Neural cell (in vitro differentiated cells): Measurements from ENCODE around the gene CFAP221. TPM values are rescaled to one million over a fixed set of nuclear protein-coding genes. Genes with fewer than 3 reads are reported as not detected.

Experiments
- H2AFZ ChIP-seq: fragments of 200-600, 300-800 bp; sonication (generic), shearing (Covaris generic); 2 replicates; pipeline ENCODE4 v1.6.0; 2014; ENCODE audit warnings: low read depth, mild to moderate bottlenecking, antibody characterized with exemption, low read length, moderate library complexity
- H3F3A ChIP-seq: fragments of 200-600 bp; shearing (Covaris generic); 2 replicates; pipeline ENCODE4 v1.6.1; 2016; ENCODE audit warnings: mild to moderate bottlenecking, moderate library complexity, mixed read lengths, antibody characterized with exemption, low read length; ENCODE audit not compliant: insufficient read depth, poor library complexity, severe bottlenecking
- H3K27ac ChIP-seq: fragments of 200-600, 300-800 bp; sonication (generic), shearing (Covaris generic); 2 replicates; pipeline ENCODE4 v1.5.1; 2014; ENCODE audit warnings: mild to moderate bottlenecking, low read length, moderate library complexity
- H3K27me3 ChIP-seq: fragments of 300-800, 200-600 bp; sonication (generic), shearing (Covaris generic); 2 replicates; pipeline ENCODE4 v1.6.0; 2014; ENCODE audit warnings: mild to moderate bottlenecking, low read depth, low read length, moderate library complexity; ENCODE audit not compliant: insufficient read depth
- H3K36me3 ChIP-seq: fragments of 300-800, 200-600 bp; sonication (generic), shearing (Covaris generic); 2 replicates; pipeline ENCODE4 v1.5.1; 2014; ENCODE audit warnings: mild to moderate bottlenecking, antibody characterized with exemption, low read length, moderate library complexity; ENCODE audit not compliant: insufficient read depth
- H3K4me2 ChIP-seq: fragments of 300-800, 200-600 bp; sonication (generic), shearing (Covaris generic); 2 replicates; pipeline ENCODE4 v1.6.0; 2014; ENCODE audit warnings: mild to moderate bottlenecking, low read length
- H3K4me3 ChIP-seq: fragments of 300-800, 200-600 bp; sonication (generic), shearing (Covaris generic); 2 replicates; pipeline ENCODE4 v1.5.1; 2014; ENCODE audit warnings: mild to moderate bottlenecking, low read length, moderate library complexity
- H3K79me2 ChIP-seq: fragments of 200-600 bp; shearing (Covaris generic); replicated peaks from 2 replicates; pipeline ENCODE4 v1.6.0; 2014; ENCODE audit warnings: mild to moderate bottlenecking, low read length, moderate library complexity; ENCODE audit not compliant: insufficient read depth
- H3K9ac ChIP-seq: fragments of 300-800, 200-600 bp; sonication (generic), shearing (Covaris generic); 2 replicates; pipeline ENCODE4 v1.6.1; 2016; ENCODE audit warnings: mild to moderate bottlenecking, low read length, mixed read lengths
- H3K9me2 ChIP-seq: fragments of 200-600 bp; shearing (Covaris generic); 2 replicates; pipeline ENCODE4 v1.6.1; 2016; ENCODE audit warnings: mild to moderate bottlenecking, low read length, mixed read lengths; ENCODE audit not compliant: insufficient read depth
- H3K9me3 ChIP-seq: fragments of 200-600, 300-800 bp; sonication (generic), shearing (Covaris generic); 2 replicates; pipeline ENCODE4 v1.6.1; 2016; ENCODE audit warnings: mild to moderate bottlenecking, mixed run types, low read length, moderate library complexity, mixed read lengths
- H4K20me1 ChIP-seq: fragments of 200-600 bp; shearing (Covaris generic); 2 replicates; pipeline ENCODE4 v1.6.1; 2016; ENCODE audit warnings: mild to moderate bottlenecking, mixed run types; ENCODE audit not compliant: insufficient read depth
- EP300 ChIP-seq: fragments of 450-650 bp; conservative IDR thresholded peaks from 2 replicates; pipeline ENCODE4 v1.6.1; 2014; ENCODE audit warnings: antibody characterized with exemption, mild to moderate bottlenecking, moderate library complexity; ENCODE audit not compliant: poor library complexity, severe bottlenecking
- EZH2 ChIP-seq: fragments of 200-600, 300-800 bp; shearing (Covaris generic), sonication (generic); IDR thresholded peaks from 2 replicates; pipeline ENCODE4 v1.6.1; 2014; ENCODE audit warnings: antibody characterized with exemption, low read length, borderline replicate concordance, mild to moderate bottlenecking; ENCODE audit not compliant: insufficient read depth, poor library complexity, severe bottlenecking
- MXI1 ChIP-seq: fragments of 450-650 bp; conservative IDR thresholded peaks from 2 replicates; pipeline ENCODE4 v1.6.1; 2014; ENCODE audit warnings: antibody characterized with exemption, mild to moderate bottlenecking; ENCODE audit not compliant: poor library complexity, severe bottlenecking
- POLR2AphosphoS5 ChIP-seq: IDR thresholded peaks from 2 replicates; pipeline ENCODE4 v1.6.1; 2012
- RAD21 ChIP-seq: fragments of 450-650 bp; conservative IDR thresholded peaks from 2 replicates; pipeline ENCODE4 v1.6.1; 2014; ENCODE audit warnings: antibody characterized with exemption, mild to moderate bottlenecking, moderate library complexity
- SMC3 ChIP-seq: fragments of 450-650 bp; conservative IDR thresholded peaks from 2 replicates; pipeline ENCODE4 v1.6.1; 2014; ENCODE audit warnings: antibody characterized with exemption, mild to moderate bottlenecking, moderate library complexity; ENCODE audit not compliant: poor library complexity
- TAF1 ChIP-seq: IDR thresholded peaks from 2 replicates; pipeline ENCODE4 v1.6.1; 2012; ENCODE audit warnings: low read depth
- polyA plus RNA-seq: library from polyadenylated mRNA; depleted of rRNA; stranded (reverse); fragments of >200 nt; gene quantifications from 2 replicates; pipeline ENCODE4 v1.2.3, GENCODE V29; 2014
- TF ChIP-seq, protein P1 (sequence below): fragments of 450-650 bp; IDR thresholded peaks from 2 replicates; pipeline ENCODE4 v1.5.1; 2014; ENCODE audit warnings: antibody characterized with exemption, mild to moderate bottlenecking, moderate library complexity; ENCODE audit not compliant: poor library complexity, severe bottlenecking
- TF ChIP-seq, protein P2 (sequence below): IDR thresholded peaks from 2 replicates; pipeline ENCODE4 v1.6.1; 2012; ENCODE audit warnings: borderline replicate concordance

Gene CFAP221
- polyA plus RNA-seq, 1 donor from 2014 or later = 7.0 TPM

DNA sequence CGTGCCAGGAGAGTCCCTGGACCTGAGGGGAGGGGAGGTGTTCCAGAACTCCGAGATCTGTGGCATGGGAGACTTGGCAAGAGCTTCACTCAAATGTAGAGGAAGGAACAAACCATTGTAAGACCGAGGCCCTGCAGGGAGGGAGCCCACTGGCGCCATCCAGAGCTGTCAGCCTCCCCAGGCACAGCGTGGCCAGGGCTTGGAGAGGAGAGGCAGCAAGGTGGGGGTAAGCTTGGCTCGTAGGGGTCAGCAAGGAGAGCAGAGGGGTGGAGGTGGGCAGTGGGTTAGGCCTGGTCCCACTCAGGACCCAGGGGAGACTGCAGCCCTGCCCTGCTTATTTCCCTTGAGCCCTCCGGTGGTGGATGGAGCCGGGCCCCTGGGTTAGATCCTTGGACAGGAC, 138.3 kb downstream of the CFAP221 start:
- Histone ChIP-seq H3K9me3 (no peaks in the 10 kb centered on the region), H3K36me3 (no peaks in the 10 kb centered on the region), H3K4me3 (no peak overlapping the region), H3K9me2 (no peaks in the 10 kb centered on the region), H3K9ac (no peak overlapping the region), H2AFZ (no peak overlapping the region), H3K79me2 (no peaks in the 10 kb centered on the region), H3K4me2 (no peak overlapping the region), H3F3A (no peaks in the 10 kb centered on the region), H4K20me1 (no peaks in the 10 kb centered on the region), H3K27me3 (no peaks in the 10 kb centered on the region), H3K27ac (no peak overlapping the region)
- TF ChIP-seq, protein P1, sequence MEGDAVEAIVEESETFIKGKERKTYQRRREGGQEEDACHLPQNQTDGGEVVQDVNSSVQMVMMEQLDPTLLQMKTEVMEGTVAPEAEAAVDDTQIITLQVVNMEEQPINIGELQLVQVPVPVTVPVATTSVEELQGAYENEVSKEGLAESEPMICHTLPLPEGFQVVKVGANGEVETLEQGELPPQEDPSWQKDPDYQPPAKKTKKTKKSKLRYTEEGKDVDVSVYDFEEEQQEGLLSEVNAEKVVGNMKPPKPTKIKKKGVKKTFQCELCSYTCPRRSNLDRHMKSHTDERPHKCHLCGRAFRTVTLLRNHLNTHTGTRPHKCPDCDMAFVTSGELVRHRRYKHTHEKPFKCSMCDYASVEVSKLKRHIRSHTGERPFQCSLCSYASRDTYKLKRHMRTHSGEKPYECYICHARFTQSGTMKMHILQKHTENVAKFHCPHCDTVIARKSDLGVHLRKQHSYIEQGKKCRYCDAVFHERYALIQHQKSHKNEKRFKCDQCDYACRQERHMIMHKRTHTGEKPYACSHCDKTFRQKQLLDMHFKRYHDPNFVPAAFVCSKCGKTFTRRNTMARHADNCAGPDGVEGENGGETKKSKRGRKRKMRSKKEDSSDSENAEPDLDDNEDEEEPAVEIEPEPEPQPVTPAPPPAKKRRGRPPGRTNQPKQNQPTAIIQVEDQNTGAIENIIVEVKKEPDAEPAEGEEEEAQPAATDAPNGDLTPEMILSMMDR = no peak
- TF ChIP-seq EZH2 (no peak), RAD21 (no peak), POLR2AphosphoS5 (no peak), SMC3 (no peak), MXI1 (no peak), TAF1 (no peak), EP300 (no peak)
- TF ChIP-seq, protein P2, sequence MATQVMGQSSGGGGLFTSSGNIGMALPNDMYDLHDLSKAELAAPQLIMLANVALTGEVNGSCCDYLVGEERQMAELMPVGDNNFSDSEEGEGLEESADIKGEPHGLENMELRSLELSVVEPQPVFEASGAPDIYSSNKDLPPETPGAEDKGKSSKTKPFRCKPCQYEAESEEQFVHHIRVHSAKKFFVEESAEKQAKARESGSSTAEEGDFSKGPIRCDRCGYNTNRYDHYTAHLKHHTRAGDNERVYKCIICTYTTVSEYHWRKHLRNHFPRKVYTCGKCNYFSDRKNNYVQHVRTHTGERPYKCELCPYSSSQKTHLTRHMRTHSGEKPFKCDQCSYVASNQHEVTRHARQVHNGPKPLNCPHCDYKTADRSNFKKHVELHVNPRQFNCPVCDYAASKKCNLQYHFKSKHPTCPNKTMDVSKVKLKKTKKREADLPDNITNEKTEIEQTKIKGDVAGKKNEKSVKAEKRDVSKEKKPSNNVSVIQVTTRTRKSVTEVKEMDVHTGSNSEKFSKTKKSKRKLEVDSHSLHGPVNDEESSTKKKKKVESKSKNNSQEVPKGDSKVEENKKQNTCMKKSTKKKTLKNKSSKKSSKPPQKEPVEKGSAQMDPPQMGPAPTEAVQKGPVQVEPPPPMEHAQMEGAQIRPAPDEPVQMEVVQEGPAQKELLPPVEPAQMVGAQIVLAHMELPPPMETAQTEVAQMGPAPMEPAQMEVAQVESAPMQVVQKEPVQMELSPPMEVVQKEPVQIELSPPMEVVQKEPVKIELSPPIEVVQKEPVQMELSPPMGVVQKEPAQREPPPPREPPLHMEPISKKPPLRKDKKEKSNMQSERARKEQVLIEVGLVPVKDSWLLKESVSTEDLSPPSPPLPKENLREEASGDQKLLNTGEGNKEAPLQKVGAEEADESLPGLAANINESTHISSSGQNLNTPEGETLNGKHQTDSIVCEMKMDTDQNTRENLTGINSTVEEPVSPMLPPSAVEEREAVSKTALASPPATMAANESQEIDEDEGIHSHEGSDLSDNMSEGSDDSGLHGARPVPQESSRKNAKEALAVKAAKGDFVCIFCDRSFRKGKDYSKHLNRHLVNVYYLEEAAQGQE = no peak

DNA sequence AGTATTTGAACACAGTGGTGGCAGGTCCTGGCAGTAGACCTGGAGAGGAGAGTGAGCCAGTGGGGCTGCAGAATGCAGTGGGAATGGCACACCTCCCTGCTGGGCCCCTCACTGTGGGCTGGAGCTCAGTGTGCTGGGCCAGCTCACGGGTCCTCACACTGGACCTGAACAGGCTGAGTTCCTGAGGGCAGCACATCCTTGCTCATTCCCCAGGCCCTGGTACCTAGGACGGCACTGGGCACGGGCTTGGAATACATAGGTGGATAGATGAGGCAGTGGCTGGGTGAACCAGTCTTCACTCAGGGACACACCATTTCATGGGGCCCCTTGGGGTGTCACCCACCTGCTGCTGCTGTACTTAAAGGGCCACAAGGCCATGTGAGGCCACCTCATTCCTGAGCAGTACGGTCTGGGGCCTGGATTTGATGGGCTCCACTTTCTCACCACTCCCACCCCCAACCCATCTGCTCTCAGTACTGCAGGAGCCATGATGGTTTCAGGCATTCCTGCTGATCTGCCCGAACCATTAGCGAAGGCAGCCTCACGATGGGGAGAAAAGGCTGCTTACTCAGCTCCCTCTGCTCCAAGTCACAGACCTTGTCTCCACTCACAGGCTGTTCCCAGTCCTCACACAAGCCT, 138.9 kb downstream of the CFAP221 start:
- Histone ChIP-seq H3K27ac (no peak overlapping the region), H4K20me1 (no peaks in the 10 kb centered on the region), H3K4me3 (peak overlapping the region; percentile 34), H3K9me3 (no peaks in the 10 kb centered on the region), H3K36me3 (no peaks in the 10 kb centered on the region), H2AFZ (no peak overlapping the region), H3K9me2 (no peaks in the 10 kb centered on the region), H3K79me2 (no peaks in the 10 kb centered on the region), H3F3A (no peaks in the 10 kb centered on the region), H3K27me3 (no peaks in the 10 kb centered on the region), H3K9ac (no peak overlapping the region), H3K4me2 (no peak overlapping the region)
- TF ChIP-seq MXI1 = no peak
- no peak for TF ChIP-seq SMC3
- TF ChIP-seq, protein P2 = no peak
